Activated T-cell treated with anti-CD3 and anti-CD28 coated beads, Interleukin-2, amount 50 U/mL, for 24 hours (primary cell): ENCODE results near the gene SS18L1.

Source experiments
- DNase-seq: peaks from one replicate; pipeline ENCODE4 v3.0.0-alpha.2; 2020
- H3K27ac Mint-ChIP-seq: 2 replicates; pipeline ENCODE4 v1.8.0; 2020; ENCODE audit warnings: mild to moderate bottlenecking, mixed read lengths
- H3K27me3 Mint-ChIP-seq: 2 replicates; pipeline ENCODE4 v1.8.0; 2020; ENCODE audit warnings: mixed read lengths
- H3K36me3 Mint-ChIP-seq: 2 replicates; pipeline ENCODE4 v1.8.0; 2020; ENCODE audit warnings: low read depth, mixed read lengths
- H3K4me1 Mint-ChIP-seq: 2 replicates; pipeline ENCODE4 v1.8.0; 2020; ENCODE audit warnings: low read depth, mixed read lengths
- H3K4me3 Mint-ChIP-seq: 2 replicates; pipeline ENCODE4 v1.8.0; 2020; ENCODE audit warnings: mild to moderate bottlenecking, moderate library complexity, mixed read lengths
- H3K9me3 Mint-ChIP-seq: 2 replicates; pipeline ENCODE4 v1.8.0; 2020; ENCODE audit warnings: mixed read lengths

Gene SS18L1

DNA sequence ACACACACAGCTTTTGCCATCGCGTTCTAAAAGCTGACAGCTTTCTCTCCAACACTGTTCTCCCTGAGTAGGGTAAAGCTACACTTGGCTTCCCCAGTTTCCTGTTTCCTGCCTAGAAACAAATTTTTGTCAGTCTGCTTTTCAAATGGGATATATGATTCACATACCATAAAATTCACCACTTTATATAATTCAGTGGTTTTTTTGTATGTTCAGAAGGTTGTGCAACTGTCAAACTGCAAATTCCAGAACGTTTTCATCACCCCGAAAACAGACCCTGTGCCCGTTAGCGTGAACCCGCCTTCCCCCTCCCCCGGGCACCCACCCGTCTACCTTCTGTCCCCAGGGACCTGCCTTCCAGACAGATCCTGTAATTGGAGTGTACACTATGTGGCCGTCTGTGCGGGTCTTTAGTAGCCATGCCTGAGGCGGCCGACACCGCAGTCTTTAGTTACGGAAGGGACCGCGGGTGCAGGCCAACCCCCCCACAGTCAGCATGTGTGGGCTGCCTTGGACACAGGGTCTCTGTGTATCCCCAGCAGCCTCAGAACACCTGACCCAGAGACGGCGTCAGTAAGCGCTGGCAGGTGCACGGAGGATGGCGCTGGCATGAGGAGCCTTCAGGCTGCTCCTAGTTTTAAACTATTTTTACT is 59.9 kb downstream of the SS18L1 start:
- H3K27me3 Mint-ChIP-seq: no peaks in the 10 kb centered on the region
- peak overlapping the region; percentile 55 for H3K27ac Mint-ChIP-seq
- no peaks in the 10 kb centered on the region for H3K9me3 Mint-ChIP-seq
- DNase-seq: no peak
- no peak overlapping the region for H3K4me3 Mint-ChIP-seq
- H3K4me1 Mint-ChIP-seq: peaks cover 2% of the 10 kb centered on the region
- H3K36me3 Mint-ChIP-seq: peaks cover 68% of the 10 kb centered on the region

DNA sequence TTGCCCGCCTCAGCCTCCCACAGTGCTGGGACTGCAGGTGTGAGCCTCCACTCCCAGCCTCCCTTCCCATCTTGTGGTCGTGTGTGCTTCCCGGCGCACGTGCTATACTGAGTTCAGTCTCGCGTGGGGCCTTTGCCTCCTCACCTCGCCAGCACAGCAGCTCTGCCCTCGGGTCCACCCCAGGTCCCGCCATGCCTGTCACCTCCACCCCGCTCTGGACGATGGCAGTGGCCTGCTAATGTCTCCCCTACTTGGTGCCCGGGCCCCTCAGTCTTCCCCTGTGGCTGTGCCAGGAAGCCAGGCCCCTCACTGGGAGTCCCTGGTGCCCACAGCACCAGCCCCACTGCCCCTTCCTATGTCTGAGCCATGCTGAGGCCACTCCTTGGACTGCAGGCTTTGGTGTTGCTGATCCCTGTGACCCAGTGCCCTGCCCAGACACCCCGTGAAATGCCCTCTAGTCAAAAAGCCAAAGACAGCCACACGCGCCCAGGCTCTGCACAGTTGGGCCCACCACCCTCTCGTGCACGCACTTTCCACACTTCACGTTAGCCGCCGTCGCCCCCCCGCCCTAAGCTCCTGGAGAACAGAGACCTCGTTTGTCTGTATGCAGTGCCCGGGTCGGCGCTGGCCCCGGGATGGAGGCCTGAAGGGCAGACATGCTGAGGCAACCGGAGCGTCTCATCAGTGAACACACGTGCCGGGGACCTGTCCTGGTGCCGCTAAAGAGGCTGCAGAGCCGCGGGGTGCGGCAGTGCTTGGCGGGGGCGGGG is 62.2 kb downstream of the SS18L1 start:
- DNase-seq: no peak
- Mint-ChIP-seq H3K27ac (no peak overlapping the region), H3K4me3 (no peak overlapping the region), H3K4me1 (peaks cover 2% of the 10 kb centered on the region), H3K27me3 (no peaks in the 10 kb centered on the region), H3K36me3 (peaks cover 46% of the 10 kb centered on the region), H3K9me3 (no peaks in the 10 kb centered on the region)

DNA sequence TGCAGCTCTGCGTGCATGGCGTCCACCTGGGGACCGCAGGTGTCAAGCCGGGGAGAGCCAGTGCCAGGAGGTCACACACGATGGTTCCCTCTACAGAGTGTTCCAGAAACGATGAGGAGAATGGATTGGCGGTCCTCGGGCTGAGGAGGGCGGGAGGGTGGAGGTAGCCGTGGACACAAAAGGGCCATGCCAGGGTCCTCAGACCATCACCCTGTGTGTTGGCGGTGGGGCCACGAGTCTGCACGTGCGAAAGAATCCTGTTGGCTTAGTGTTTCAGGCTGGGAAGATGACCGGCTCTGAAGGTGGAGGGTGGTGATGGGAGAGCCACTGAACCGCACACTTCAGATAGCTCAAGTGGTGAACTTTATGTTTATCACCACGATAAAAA is 62.8 kb downstream of the SS18L1 start:
- Mint-ChIP-seq H3K4me1 (peaks cover 2% of the 10 kb centered on the region), H3K27me3 (peaks cover 3% of the 10 kb centered on the region), H3K9me3 (no peaks in the 10 kb centered on the region), H3K27ac (no peak overlapping the region), H3K36me3 (peaks cover 41% of the 10 kb centered on the region), H3K4me3 (no peak overlapping the region)
- DNase-seq: no peak

DNA sequence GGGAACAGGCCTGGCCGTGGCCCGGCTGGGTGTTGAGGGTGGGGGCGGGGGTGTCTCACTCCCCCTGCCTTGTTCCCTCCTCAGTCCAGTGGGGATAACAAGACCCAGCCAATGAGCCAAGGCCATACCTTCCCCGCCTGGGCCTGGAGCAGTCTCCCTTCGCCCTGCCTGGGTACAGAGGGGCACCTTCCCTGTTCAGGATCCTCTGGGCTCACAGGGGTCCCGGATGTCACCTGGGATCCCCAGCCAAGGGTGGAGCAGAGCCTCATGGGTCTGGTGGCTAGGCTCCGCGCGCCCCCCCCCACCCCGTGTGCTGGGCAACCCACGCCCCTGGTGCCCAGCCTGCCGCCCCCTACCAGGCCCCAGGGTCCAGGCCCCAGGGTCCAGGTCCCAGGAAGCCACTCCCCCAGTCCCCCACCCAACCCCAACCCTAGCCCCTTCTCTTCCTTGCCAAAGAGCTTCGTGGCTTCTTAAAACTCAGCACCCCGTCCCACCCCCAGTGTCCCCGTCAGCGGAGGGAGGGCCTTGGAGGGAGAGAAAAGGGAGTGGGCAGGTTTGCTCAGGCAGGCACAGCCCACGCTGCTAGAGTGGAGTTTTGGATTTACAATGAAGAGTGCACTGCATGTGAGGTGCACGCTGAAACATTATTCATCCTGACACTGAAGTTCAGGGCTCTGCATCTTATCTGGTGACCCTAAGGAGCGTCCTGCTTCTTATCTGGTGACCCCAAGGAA is 64.7 kb downstream of the SS18L1 start:
- DNase-seq: no peak
- Mint-ChIP-seq H3K4me3 (no peak overlapping the region), H3K27ac (no peak overlapping the region), H3K4me1 (peaks cover 1% of the 10 kb centered on the region), H3K9me3 (no peaks in the 10 kb centered on the region), H3K27me3 (peaks cover 8% of the 10 kb centered on the region), H3K36me3 (peaks cover 22% of the 10 kb centered on the region)

DNA sequence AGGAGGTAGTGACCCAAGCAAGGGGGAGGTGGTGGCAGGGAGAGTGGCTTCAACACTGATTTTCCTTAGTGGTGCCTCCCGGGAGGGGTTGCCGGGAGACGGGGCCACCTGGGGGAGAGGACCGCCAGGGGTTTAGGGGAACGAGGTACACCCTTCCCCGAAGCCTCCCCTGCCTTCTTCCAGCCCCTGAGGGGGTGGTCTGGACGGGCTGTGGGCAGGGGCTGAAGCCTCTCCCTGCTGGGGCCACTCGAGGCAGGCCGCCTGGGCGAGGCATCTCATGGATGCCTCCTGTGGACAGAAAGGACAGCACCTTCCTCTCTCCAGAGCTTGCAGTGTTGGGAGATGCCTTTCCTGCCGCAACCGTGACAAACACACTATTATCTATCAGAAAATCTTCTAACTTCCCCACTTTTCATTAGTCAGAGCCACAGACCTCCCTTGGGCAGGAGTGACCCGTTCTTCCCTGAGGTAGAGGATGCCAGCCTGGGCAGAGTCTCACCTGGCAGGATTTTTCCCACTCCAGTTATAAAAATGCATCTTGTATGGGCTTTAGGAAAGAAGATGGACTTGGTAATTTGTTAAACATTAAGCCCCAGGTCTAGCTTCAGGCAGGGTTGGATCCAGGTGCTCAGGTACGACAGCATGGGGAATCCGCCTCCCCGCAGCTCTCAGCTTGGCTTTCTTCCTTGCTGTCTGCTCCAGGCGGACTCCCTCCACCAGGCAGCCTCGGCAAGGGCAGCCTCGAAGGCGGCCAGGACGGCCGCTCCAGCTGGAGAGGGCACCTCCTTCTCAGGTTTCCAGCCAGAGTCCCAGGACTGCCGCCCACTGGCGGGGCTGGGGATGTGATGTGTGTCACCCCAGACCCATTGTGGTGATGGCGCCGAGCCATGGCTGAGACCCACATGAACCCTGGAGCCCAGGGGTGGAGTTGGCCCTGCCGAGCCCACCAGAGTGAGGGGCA is 65.5 kb downstream of the SS18L1 start:
- Mint-ChIP-seq H3K27me3 (peaks cover 11% of the 10 kb centered on the region), H3K4me3 (no peak overlapping the region), H3K36me3 (peaks cover 17% of the 10 kb centered on the region), H3K9me3 (no peaks in the 10 kb centered on the region), H3K4me1 (no peaks in the 10 kb centered on the region), H3K27ac (no peak overlapping the region)
- no peak for DNase-seq

DNA sequence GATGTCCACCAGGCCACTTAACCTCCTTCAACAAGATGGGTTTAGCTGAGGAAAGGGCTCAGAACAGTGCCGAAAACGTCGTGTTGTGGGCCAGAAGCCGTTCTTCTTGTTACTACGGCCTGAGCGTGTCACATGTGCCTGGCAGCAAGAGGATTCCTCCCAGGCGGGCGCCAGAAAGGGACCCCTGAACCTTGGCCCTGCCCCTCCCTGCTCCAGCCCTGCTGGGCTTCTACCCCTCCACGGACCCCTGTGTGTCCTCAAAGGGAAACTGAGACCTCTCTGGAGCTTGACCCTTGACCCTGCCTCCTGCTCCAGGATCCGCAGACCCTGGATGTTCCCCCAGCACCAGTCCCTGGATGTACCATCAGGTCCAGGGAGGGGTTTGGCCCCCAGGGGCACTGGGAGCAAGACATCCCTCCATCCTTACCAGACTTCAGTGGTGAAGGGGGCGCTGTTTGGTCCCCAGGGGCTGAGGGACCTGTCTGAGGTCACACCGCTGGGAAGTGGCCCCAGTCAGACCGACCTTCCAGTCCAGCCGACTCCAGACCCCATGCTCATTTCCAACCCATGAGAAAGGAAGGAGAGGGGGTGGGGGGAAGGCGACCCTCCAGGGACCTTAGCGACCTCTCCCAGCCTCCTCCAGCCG is 66.4 kb downstream of the SS18L1 start:
- Mint-ChIP-seq H3K36me3 (peaks cover 17% of the 10 kb centered on the region), H3K27me3 (peaks cover 18% of the 10 kb centered on the region), H3K4me3 (no peak overlapping the region), H3K9me3 (no peaks in the 10 kb centered on the region), H3K4me1 (no peaks in the 10 kb centered on the region), H3K27ac (no peak overlapping the region)
- no peak for DNase-seq

DNA sequence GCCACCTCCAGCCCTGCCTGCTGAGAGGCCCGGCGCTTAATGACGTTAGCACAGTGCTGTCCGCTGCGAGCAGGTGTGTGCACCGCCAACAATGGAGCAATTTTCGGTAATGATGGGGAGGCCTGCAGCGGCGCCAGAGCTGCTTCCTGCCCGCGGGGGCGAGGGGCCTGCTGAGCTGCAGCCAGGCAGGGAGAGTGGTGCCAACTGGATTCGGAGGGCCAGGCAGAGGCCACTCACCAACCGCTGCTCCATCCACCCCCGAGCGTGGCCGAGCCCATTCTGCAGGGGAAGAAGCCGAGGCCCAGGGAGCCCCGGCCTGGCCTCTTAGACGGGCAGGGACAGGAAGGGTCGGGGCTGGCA is 66.9 kb downstream of the SS18L1 start:
- no peak for DNase-seq
- peaks cover 18% of the 10 kb centered on the region for H3K27me3 Mint-ChIP-seq
- H3K9me3 Mint-ChIP-seq: no peaks in the 10 kb centered on the region
- H3K27ac Mint-ChIP-seq: no peak overlapping the region
- H3K4me3 Mint-ChIP-seq: no peak overlapping the region
- peaks cover 13% of the 10 kb centered on the region for H3K36me3 Mint-ChIP-seq
- no peaks in the 10 kb centered on the region for H3K4me1 Mint-ChIP-seq

DNA sequence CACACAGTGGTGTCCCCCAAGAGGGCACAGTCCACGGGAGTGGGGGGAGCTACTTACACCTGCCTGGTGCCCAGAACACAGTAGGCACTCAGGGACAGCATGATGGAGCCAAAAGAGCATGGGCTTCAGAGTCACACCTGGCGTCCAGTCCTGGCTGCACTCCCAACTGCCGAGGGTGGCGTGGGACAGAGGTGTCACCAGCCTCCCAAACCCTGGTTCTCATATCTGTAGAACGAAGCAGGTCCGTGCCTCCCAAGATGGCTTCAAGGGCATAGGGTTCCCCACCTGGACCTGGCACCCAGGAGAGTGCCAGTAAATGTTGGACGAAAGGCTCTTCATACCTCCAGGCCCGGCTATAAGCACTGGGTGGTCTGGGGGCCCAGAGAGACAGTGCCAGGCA is 67.6 kb downstream of the SS18L1 start:
- Mint-ChIP-seq H3K4me1 (no peaks in the 10 kb centered on the region), H3K9me3 (no peaks in the 10 kb centered on the region), H3K27ac (no peak overlapping the region), H3K36me3 (peaks cover 6% of the 10 kb centered on the region), H3K27me3 (peaks cover 18% of the 10 kb centered on the region), H3K4me3 (no peak overlapping the region)
- no peak for DNase-seq

DNA sequence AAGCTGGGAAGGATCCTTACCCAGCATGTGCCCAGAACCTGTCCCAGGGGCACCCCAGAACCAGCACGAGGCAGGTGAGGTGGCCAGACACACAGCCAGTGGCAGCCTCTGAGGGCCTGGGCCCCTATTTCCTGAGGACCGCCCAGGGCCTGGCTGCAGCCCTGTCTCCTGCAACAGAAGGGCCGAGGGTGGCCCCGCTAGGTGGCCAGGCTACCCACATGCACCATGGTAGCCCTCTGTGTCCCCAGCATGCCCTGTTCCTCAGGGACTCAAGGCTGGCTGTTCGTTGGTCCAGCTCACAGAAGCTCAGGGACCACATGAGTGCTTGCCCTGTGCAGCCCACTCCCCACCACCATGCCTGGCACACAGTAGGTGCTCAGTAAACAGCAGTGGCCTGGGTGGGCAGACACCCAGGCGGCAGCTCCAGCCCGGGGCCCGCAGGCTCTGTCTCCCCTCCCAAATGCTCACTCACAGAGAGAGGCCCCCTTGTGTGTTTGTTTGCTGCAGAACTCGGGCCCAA is 68.3 kb downstream of the SS18L1 start:
- H3K36me3 Mint-ChIP-seq: peaks cover 4% of the 10 kb centered on the region
- H3K27ac Mint-ChIP-seq: no peak overlapping the region
- no peaks in the 10 kb centered on the region for H3K9me3 Mint-ChIP-seq
- DNase-seq: no peak
- H3K4me1 Mint-ChIP-seq: no peaks in the 10 kb centered on the region
- H3K27me3 Mint-ChIP-seq: peaks cover 21% of the 10 kb centered on the region
- H3K4me3 Mint-ChIP-seq: no peak overlapping the region

DNA sequence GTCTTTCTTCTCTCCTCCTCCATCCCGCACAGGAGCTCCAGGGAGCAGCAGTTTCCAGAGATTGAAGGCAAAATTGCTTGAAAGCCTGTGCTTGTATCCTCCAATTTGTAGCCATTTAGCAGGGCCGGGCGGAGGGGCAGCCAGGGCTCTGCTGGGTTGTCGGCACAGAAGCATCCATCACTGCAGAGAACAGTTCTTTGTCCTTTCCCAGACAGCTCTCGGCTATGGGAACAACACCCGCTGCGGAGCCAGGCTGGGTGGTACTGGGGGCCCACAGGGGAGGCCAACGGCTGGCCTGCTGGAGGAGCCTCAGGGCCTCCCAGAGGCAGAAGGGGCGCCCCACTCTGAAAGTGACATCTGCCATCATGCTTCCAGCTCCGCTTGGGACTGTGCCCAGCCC is 68.7 kb downstream of the SS18L1 start:
- no peak overlapping the region for H3K4me3 Mint-ChIP-seq
- peaks cover 2% of the 10 kb centered on the region for H3K36me3 Mint-ChIP-seq
- H3K27ac Mint-ChIP-seq: no peak overlapping the region
- H3K4me1 Mint-ChIP-seq: no peaks in the 10 kb centered on the region
- no peaks in the 10 kb centered on the region for H3K9me3 Mint-ChIP-seq
- peaks cover 26% of the 10 kb centered on the region for H3K27me3 Mint-ChIP-seq
- DNase-seq: no peak

DNA sequence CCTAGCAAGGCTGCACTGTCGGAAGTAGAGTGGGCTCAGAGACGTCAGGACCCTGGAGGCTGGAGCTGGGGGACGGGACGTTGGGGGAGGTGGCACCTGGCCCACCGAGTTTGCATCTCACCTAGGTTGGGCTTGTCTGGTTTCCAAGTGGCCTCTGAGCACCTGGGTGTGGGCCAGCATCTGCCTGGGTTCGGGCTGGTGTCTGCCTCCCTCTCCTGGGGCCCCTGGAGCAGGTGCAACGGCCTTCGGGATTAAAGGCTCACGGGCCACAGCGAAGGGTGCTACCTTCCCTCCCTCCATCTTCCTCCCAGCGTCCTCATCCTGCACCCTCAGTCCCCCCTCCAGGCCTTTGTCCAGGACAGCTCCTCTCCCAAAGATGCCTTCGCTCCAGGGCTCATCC is 70.5 kb downstream of the SS18L1 start:
- H3K4me1 Mint-ChIP-seq: peaks cover 2% of the 10 kb centered on the region
- DNase-seq: no peak
- no peaks in the 10 kb centered on the region for H3K9me3 Mint-ChIP-seq
- no peaks in the 10 kb centered on the region for H3K36me3 Mint-ChIP-seq
- H3K27me3 Mint-ChIP-seq: peaks cover 41% of the 10 kb centered on the region
- no peak overlapping the region for H3K4me3 Mint-ChIP-seq
- no peak overlapping the region for H3K27ac Mint-ChIP-seq

DNA sequence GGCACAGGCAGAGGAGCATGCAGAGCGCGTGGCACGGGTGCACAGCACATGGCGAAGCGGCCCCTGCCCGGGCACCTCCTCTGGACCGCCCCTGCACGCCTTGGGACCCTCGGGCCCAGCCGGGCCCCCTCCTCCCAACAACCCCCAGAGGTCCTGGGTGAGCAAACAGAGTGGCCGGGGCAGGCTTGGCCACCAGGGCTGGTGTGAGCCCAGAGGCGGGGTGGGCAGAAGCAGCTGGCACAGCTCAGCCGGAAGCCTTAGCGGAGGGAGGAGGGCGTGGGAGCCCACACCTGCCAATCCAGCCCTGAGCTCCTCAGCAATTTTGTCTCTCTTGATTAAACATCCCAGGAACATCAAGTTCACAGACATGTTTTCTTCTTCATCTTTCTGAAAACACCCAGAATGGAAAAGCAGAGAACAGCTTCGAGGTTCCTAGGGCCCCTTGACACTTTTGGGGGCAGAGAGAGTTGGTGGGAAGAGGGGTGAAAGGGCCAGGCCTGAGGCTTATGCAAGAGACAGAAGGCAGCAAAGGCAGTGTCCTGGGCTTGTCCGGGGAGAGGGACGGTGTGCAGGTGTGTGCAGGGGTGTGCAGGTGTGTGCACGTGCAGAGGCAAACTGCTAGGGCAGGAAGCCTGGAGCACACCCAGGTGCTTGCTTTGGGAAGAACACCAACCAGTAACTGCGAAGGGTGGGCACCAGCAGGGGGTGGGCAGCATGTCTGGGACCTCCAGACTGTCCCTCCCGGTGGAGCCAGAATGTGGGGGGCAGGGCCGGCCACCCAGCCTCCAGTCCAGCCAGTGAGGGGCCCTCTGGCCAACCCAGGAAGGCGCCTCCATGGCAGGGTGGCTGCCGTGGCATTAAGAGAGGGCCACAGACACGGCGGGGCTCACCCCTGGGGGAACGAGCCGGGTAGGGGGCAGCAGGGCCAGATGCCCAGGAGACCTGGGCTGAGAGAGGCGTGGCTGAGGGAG is 71.7 kb downstream of the SS18L1 start:
- no peak for DNase-seq
- H3K27ac Mint-ChIP-seq: no peak overlapping the region
- H3K36me3 Mint-ChIP-seq: no peaks in the 10 kb centered on the region
- H3K27me3 Mint-ChIP-seq: peaks cover 47% of the 10 kb centered on the region
- peaks cover 4% of the 10 kb centered on the region for H3K4me1 Mint-ChIP-seq
- H3K9me3 Mint-ChIP-seq: no peaks in the 10 kb centered on the region
- no peak overlapping the region for H3K4me3 Mint-ChIP-seq
